ENCODE data around the gene LEPR. TPM values are rescaled to one million over a fixed set of nuclear protein-coding genes. Genes with fewer than 3 reads are reported as not detected.

The LEPR gene
- polyA plus RNA-seq, 12 donors = 5.3 to 20.8 (median 9.1) TPM; not detected in 1

Other genes with a start within 250 kb of the LEPR start
- gene DNAJC6, start 111.1 kb upstream of the LEPR start, polyA plus RNA-seq (ENCODE audit: insufficient read length in 12 of 12) = 1 to 10 TPM in 7 of 12 donors, under 1 TPM in 4, not detected in 1; 0.50 to 2.6 (median 1.1) TPM
- 100 to 1,000 TPM in 1 of 12 donors, 10 to 100 TPM in 10, not detected in 1; 54.0 to 105 (median 68.0) TPM for gene LEPROT, start within 50 bp of the LEPR start, polyA plus RNA-seq (ENCODE audit: insufficient read length in 12 of 12)